Keratinocyte (primary cell): Measurements from ENCODE around the gene CTAGE4.
"Not testable (repeated sequence)": the region's sequence is repeated elsewhere in the genome, so short reads cannot be mapped to it uniquely, and the experiment has no call there.

ENCODE experiments used
- CTCF ChIP-seq, 3 experiments: IDR thresholded peaks in 1 of 3; conservative IDR thresholded peaks in 1 of 3; optimal IDR thresholded peaks in 1 of 3; 2 replicates in 2 of 3; 3 replicates in 1 of 3; pipeline versions ENCODE3 to v1.5.1; 2011; ENCODE audit warnings: low read length in 3 of 3, mild to moderate bottlenecking in 3 of 3, moderate library complexity in 2 of 3, control low read depth in 1 of 3, inconsistent platforms in 1 of 3; ENCODE audit not compliant: insufficient read depth in 2 of 3; ENCODE audit errors: extremely low read depth in 1 of 3
- EZH2 ChIP-seq: IDR thresholded peaks from one replicate; pipeline ENCODE4 v1.6.1; 2012; ENCODE audit warnings: inconsistent platforms, mild to moderate bottlenecking, low read length, moderate library complexity

GRCh38 chr7:144233039-144233438 lies 49.8 kb downstream of the CTAGE4 start:
- TF ChIP-seq CTCF (optimal IDR thresholded peaks at IDR 0.05 in 1 of 3, IDR thresholded peaks at IDR 0.05 in 1 of 3, conservative IDR thresholded peaks at IDR 0.05 in 1 of 3; ENCODE audit: extremely low read depth in 1 of 3, insufficient read depth in 2 of 3, low read length in 3 of 3); EZH2: not testable (repeated sequence)
